NCI-H2171 (cell line): ENCODE data around the gene KRTAP19-8.

ENCODE experiments used
- DNase-seq: peaks from one replicate; lab custom pipeline; 2025; lab: John Stamatoyannopoulos, UW

The KRTAP19-8 gene

GRCh38 chr21:31038376-31038775 lies at the start of gene KRTAP19-8:
Gene KRTAP19-8 (minus strand): TSS chr21:31038476. CDS start chr21:31038443, 33 bp downstream.
- DNase-seq = no peak

GRCh38 chr21:31087639-31088473 lies 49.6 kb upstream of the KRTAP19-8 start:
- no peak for DNase-seq

- no peak for DNase-seq
Observed at GRCh38 chr21:31084689-31085088, 46.4 kb upstream of the KRTAP19-8 start.

- DNase-seq = no peak
Observed at GRCh38 chr21:31078796-31079195, 40.5 kb upstream of the KRTAP19-8 start.

GRCh38 chr21:31078216-31078615 lies 39.9 kb upstream of the KRTAP19-8 start:
- no peak for DNase-seq

GRCh38 chr21:31075848-31076247 lies 37.6 kb upstream of the KRTAP19-8 start:
- DNase-seq = no peak

- no peak for DNase-seq
Observed at GRCh38 chr21:31072533-31072932, 34.3 kb upstream of the KRTAP19-8 start.

GRCh38 chr21:31064803-31065202 lies 26.5 kb upstream of the KRTAP19-8 start:
- no peak for DNase-seq

- DNase-seq = no peak
Observed at GRCh38 chr21:31052489-31053142, 14.3 kb upstream of the KRTAP19-8 start.

- no peak for DNase-seq
Observed at GRCh38 chr21:31050577-31051157, 12.4 kb upstream of the KRTAP19-8 start.

- no peak for DNase-seq
Observed at GRCh38 chr21:31045841-31046240, 7.6 kb upstream of the KRTAP19-8 start.

- DNase-seq = no peak
Observed at GRCh38 chr21:31043471-31043870, 5.2 kb upstream of the KRTAP19-8 start.

GRCh38 chr21:31042080-31042464 lies 3.8 kb upstream of the KRTAP19-8 start:
- DNase-seq = no peak

- DNase-seq = no peak
Observed at GRCh38 chr21:31041295-31042079, 3.2 kb upstream of the KRTAP19-8 start.

- DNase-seq = no peak
Observed at GRCh38 chr21:31034378-31034777, 3.9 kb downstream of the KRTAP19-8 start.

- no peak for DNase-seq
Observed at GRCh38 chr21:31030367-31031106, 7.7 kb downstream of the KRTAP19-8 start.

GRCh38 chr21:31023680-31024079 lies 14.6 kb downstream of the KRTAP19-8 start:
- DNase-seq = no peak

- no peak for DNase-seq
Observed at GRCh38 chr21:31022306-31022705, 16.0 kb downstream of the KRTAP19-8 start.

GRCh38 chr21:31018232-31018631 lies 20.0 kb downstream of the KRTAP19-8 start:
- DNase-seq = no peak

- no peak for DNase-seq
Observed at GRCh38 chr21:31014891-31015290, 23.4 kb downstream of the KRTAP19-8 start.
